Measurements from ENCODE around the gene RUNX2. TPM values are rescaled to one million over a fixed set of nuclear protein-coding genes. Genes with fewer than 3 reads are reported as not detected.

RUNX2 gene
- total and polyA plus RNA-seq, 4 donors: 0.09 to 1.5 (median 0.75) TPM

DNA sequence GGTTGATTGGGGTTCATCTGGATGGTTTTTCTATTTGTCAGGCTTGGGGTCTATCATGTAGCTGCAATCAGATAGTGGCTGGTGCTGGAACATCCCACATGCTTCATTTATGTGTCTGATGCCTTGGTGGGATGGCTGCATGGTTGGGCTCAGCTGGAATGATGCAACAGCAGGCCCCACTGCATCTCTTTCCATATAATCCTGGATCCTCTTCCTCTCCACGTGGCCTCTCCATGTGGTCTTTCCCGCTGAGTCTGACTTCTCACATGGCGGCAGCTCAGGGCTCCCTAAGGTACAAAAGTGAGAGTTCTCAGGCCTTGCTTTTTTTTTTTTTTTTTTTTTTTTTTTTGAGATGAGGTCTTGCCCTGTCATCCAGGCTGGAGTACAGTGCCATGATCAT is 114.6 kb downstream of the RUNX2 start:
- 93% methylated on average over 3 of the region's 3 CpGs for WGBS
- Histone ChIP-seq H3K36me3 (ENCODE audit: control insufficient read depth in 4 of 4, insufficient read depth in 3 of 4, low read depth in 1 of 4, low read length in 3 of 4) (no peaks in the 10 kb centered on the region), H3K4me3 (ENCODE audit: low read depth in 1 of 3, low read length in 3 of 3) (no peak overlapping the region), H3K4me1 (ENCODE audit: control insufficient read depth in 4 of 4, insufficient read depth in 4 of 4, low read length in 3 of 4) (peaks cover 2 to 9% (median 6%) of the 10 kb centered on the region in 4 donors), H3K27me3 (ENCODE audit: control insufficient read depth in 4 of 4, insufficient read depth in 4 of 4, low read length in 3 of 4) (no peaks in the 10 kb centered on the region), H3K9me3 (ENCODE audit: control insufficient read depth in 4 of 4, low read length in 3 of 4) (no peaks in the 10 kb centered on the region), H3K9ac (ENCODE audit: low read depth in 1 of 2, low read length in 2 of 2) (no peak overlapping the region), H3K27ac (ENCODE audit: low read depth in 1 of 2, low read length in 2 of 2) (no peak overlapping the region)
- no peak for DNase-seq (ENCODE audit: low spot score)
- no peak for TF ChIP-seq RXRA (IDR thresholded peaks at IDR 0.05)
- TF ChIP-seq, protein P1, sequence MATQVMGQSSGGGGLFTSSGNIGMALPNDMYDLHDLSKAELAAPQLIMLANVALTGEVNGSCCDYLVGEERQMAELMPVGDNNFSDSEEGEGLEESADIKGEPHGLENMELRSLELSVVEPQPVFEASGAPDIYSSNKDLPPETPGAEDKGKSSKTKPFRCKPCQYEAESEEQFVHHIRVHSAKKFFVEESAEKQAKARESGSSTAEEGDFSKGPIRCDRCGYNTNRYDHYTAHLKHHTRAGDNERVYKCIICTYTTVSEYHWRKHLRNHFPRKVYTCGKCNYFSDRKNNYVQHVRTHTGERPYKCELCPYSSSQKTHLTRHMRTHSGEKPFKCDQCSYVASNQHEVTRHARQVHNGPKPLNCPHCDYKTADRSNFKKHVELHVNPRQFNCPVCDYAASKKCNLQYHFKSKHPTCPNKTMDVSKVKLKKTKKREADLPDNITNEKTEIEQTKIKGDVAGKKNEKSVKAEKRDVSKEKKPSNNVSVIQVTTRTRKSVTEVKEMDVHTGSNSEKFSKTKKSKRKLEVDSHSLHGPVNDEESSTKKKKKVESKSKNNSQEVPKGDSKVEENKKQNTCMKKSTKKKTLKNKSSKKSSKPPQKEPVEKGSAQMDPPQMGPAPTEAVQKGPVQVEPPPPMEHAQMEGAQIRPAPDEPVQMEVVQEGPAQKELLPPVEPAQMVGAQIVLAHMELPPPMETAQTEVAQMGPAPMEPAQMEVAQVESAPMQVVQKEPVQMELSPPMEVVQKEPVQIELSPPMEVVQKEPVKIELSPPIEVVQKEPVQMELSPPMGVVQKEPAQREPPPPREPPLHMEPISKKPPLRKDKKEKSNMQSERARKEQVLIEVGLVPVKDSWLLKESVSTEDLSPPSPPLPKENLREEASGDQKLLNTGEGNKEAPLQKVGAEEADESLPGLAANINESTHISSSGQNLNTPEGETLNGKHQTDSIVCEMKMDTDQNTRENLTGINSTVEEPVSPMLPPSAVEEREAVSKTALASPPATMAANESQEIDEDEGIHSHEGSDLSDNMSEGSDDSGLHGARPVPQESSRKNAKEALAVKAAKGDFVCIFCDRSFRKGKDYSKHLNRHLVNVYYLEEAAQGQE (IDR thresholded peaks at IDR 0.05): no peak
- no peak for TF ChIP-seq NR2F2 (IDR thresholded peaks at IDR 0.05)
- TF ChIP-seq FOXA1 (IDR thresholded peaks at IDR 0.05): no peak
- no peak for TF ChIP-seq JUND (IDR thresholded peaks at IDR 0.05)
- TF ChIP-seq YY1 (IDR thresholded peaks at IDR 0.05): no peak

DNA sequence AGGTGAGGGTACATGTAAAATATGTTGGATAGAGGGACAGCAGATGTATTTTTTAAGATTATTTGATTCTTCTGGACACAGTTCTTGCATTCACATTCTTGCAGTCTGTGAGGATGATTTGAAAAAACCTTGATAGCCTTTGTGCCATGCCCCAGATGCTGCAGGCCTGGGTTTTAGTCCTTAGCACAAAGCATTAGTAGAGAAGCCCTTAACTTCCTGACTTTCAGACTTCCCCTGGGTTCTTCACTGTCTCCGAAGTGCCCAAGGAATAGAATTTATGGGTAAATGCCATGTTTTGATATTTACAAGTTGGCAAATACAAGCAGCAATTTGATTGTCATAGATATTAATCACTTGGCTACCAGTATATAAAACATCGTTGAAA is 117.2 kb downstream of the RUNX2 start:
- peak overlapping the region; percentile 9 to 57 for H3K27ac ChIP-seq (ENCODE audit: low read depth in 1 of 2, low read length in 2 of 2)
- H3K4me1 ChIP-seq (ENCODE audit: control insufficient read depth in 4 of 4, insufficient read depth in 4 of 4, low read length in 3 of 4): peaks cover 2 to 9% (median 6%) of the 10 kb centered on the region in 4 donors
- no peaks in the 10 kb centered on the region for H3K36me3 ChIP-seq (ENCODE audit: control insufficient read depth in 4 of 4, insufficient read depth in 3 of 4, low read depth in 1 of 4, low read length in 3 of 4)
- H3K27me3 ChIP-seq (ENCODE audit: control insufficient read depth in 4 of 4, insufficient read depth in 4 of 4, low read length in 3 of 4): no peaks in the 10 kb centered on the region
- TF ChIP-seq JUND (IDR thresholded peaks at IDR 0.05): no peak
- no peak for TF ChIP-seq HNF4A (conservative IDR thresholded peaks at IDR 0.05)
- TF ChIP-seq YY1 (IDR thresholded peaks at IDR 0.05): no peak
- TF ChIP-seq, protein P1 (IDR thresholded peaks at IDR 0.05): no peak
- TF ChIP-seq RAD21 (IDR thresholded peaks at IDR 0.05): no peak
- TF ChIP-seq, protein P2, sequence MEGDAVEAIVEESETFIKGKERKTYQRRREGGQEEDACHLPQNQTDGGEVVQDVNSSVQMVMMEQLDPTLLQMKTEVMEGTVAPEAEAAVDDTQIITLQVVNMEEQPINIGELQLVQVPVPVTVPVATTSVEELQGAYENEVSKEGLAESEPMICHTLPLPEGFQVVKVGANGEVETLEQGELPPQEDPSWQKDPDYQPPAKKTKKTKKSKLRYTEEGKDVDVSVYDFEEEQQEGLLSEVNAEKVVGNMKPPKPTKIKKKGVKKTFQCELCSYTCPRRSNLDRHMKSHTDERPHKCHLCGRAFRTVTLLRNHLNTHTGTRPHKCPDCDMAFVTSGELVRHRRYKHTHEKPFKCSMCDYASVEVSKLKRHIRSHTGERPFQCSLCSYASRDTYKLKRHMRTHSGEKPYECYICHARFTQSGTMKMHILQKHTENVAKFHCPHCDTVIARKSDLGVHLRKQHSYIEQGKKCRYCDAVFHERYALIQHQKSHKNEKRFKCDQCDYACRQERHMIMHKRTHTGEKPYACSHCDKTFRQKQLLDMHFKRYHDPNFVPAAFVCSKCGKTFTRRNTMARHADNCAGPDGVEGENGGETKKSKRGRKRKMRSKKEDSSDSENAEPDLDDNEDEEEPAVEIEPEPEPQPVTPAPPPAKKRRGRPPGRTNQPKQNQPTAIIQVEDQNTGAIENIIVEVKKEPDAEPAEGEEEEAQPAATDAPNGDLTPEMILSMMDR (IDR thresholded peaks at IDR 0.05; ENCODE audit: low read depth, low read length, missing input control): no peak
- TF ChIP-seq, protein P3, sequence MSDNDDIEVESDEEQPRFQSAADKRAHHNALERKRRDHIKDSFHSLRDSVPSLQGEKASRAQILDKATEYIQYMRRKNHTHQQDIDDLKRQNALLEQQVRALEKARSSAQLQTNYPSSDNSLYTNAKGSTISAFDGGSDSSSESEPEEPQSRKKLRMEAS (IDR thresholded peaks at IDR 0.05): no peak
- no peak for TF ChIP-seq RXRA (IDR thresholded peaks at IDR 0.05)
- TF ChIP-seq SP1 (IDR thresholded peaks at IDR 0.05): no peak
- no peak for TF ChIP-seq TAF1 (conservative IDR thresholded peaks at IDR 0.05)
- no peak for TF ChIP-seq GABPA (IDR thresholded peaks at IDR 0.05 in 1 of 2, conservative IDR thresholded peaks at IDR 0.05 in 1 of 2)
- TF ChIP-seq, protein P4, sequence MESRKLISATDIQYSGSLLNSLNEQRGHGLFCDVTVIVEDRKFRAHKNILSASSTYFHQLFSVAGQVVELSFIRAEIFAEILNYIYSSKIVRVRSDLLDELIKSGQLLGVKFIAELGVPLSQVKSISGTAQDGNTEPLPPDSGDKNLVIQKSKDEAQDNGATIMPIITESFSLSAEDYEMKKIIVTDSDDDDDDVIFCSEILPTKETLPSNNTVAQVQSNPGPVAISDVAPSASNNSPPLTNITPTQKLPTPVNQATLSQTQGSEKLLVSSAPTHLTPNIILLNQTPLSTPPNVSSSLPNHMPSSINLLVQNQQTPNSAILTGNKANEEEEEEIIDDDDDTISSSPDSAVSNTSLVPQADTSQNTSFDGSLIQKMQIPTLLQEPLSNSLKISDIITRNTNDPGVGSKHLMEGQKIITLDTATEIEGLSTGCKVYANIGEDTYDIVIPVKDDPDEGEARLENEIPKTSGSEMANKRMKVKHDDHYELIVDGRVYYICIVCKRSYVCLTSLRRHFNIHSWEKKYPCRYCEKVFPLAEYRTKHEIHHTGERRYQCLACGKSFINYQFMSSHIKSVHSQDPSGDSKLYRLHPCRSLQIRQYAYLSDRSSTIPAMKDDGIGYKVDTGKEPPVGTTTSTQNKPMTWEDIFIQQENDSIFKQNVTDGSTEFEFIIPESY (IDR thresholded peaks at IDR 0.05): no peak
- no peak for TF ChIP-seq FOXA2 (IDR thresholded peaks at IDR 0.05)
- TF ChIP-seq FOXA1 (IDR thresholded peaks at IDR 0.05): no peak
- no peak for TF ChIP-seq NR2F2 (IDR thresholded peaks at IDR 0.05)
- TF ChIP-seq EGR1 (IDR thresholded peaks at IDR 0.05; ENCODE audit: low read depth in 2 of 2): no peak
- TF ChIP-seq HNF4G (IDR thresholded peaks at IDR 0.05): no peak
- no peak for DNase-seq (ENCODE audit: low spot score)
- no peaks in the 10 kb centered on the region for H3K9me3 ChIP-seq (ENCODE audit: control insufficient read depth in 4 of 4, low read length in 3 of 4)
- 43% methylated on average over 2 of the region's 2 CpGs for WGBS
- no peak overlapping the region for H3K4me3 ChIP-seq (ENCODE audit: low read depth in 1 of 3, low read length in 3 of 3)
- H3K9ac ChIP-seq (ENCODE audit: low read depth in 1 of 2, low read length in 2 of 2): peak overlapping the region in 1 of 2 donors; percentile 16

All from liver (tissue), 9 donors.